ENCODE results near the gene CDYL2.
"Not testable (repeated sequence)": the region's sequence is repeated elsewhere in the genome, so short reads cannot be mapped to it uniquely, and the experiment has no call there.

CDYL2 gene

GRCh38 chr16:80836202-80836601 is 31.8 kb upstream of the CDYL2 start:
- no peaks in the 10 kb centered on the region for H3K36me3 ChIP-seq (ENCODE audit: control insufficient read depth, low read depth, low read length)
- H3K27me3 ChIP-seq (ENCODE audit: control insufficient read depth, insufficient read depth, low read length), result no peaks in the 10 kb centered on the region
- H3K4me1 ChIP-seq (ENCODE audit: control insufficient read depth, low read depth, low read length), result no peaks in the 10 kb centered on the region
- H3K9ac ChIP-seq (ENCODE audit: low read length), result no peak overlapping the region
- peaks cover under 1% of the 10 kb centered on the region for H3K9me3 ChIP-seq (ENCODE audit: control insufficient read depth, low read depth, low read length)
- H3K27ac ChIP-seq (ENCODE audit: low read length), result no peak overlapping the region
- no peak overlapping the region for H3K4me3 ChIP-seq (ENCODE audit: low read length)

DNA sequence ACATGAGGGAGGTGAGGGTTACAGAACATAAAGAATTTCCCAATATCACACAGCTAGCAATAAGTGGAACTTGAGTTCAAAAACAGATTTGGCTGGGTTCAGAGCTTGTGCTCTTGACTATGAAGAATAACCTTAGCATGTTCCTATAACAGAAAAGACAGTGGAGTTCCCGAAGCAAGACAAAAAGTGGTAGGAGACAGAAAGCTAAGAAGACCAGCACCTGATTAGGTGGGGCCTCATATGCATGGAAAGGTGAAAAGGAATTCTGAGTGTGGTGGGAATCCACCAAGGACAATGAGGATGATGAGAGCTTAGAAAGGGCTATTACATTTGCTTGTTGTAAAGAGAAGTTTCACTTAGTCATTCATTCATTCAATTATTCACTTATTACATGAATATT is 26.6 kb upstream of the CDYL2 start:
- Histone ChIP-seq H3K27me3 (ENCODE audit: control insufficient read depth, insufficient read depth, low read length) (no peaks in the 10 kb centered on the region), H3K27ac (ENCODE audit: low read length) (no peak overlapping the region), H3K9ac (ENCODE audit: low read length) (no peak overlapping the region), H3K4me3 (ENCODE audit: low read length) (no peak overlapping the region), H3K36me3 (ENCODE audit: control insufficient read depth, low read depth, low read length) (no peaks in the 10 kb centered on the region), H3K4me1 (ENCODE audit: control insufficient read depth, low read depth, low read length) (no peaks in the 10 kb centered on the region), H3K9me3 (ENCODE audit: control insufficient read depth, low read depth, low read length) (no peaks in the 10 kb centered on the region)

DNA sequence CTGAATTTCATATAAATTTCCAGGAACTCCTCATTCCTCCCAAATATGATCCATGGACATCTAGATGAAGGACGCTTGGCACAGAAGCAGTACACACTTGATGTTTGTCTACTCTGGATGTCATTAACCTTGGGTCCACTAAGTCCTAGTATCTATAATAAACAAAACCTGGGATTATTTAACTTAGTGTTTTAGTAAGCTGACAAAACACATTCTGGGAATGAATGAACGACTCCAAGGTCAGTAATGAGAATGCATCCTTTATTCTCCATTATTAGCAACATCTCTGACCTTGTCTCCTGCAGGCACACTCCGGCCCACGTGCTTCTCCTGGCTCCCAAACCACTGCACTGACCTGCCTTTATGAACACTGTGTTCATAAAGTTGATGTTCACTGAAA is 24.1 kb upstream of the CDYL2 start:
- H3K4me1 ChIP-seq (ENCODE audit: control insufficient read depth, low read depth, low read length), result no peaks in the 10 kb centered on the region
- no peak overlapping the region for H3K4me3 ChIP-seq (ENCODE audit: low read length)
- H3K9me3 ChIP-seq (ENCODE audit: control insufficient read depth, low read depth, low read length), result no peaks in the 10 kb centered on the region
- H3K27ac ChIP-seq (ENCODE audit: low read length), result no peak overlapping the region
- no peaks in the 10 kb centered on the region for H3K36me3 ChIP-seq (ENCODE audit: control insufficient read depth, low read depth, low read length)
- H3K27me3 ChIP-seq (ENCODE audit: control insufficient read depth, insufficient read depth, low read length), result no peaks in the 10 kb centered on the region
- no peak overlapping the region for H3K9ac ChIP-seq (ENCODE audit: low read length)

DNA sequence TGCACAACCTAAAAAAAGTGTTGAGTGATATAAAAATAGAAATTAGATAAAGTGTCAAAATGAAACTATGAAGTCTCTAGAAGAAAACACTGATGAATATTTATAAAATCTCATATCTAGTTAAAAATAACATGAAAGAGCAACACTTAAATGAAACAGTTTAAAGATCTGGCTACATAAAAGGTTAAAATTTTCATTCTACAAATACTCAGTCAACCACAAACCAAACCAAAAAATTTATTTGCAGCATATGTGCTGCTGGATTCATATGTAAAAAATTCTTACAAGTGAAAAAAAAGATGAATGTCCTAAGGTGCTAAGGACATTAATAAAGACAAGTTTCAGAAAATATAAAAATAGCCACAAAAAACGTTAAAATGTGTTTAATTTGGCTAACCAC is 22.6 kb upstream of the CDYL2 start:
- H3K9me3 ChIP-seq (ENCODE audit: control insufficient read depth, low read depth, low read length), result no peaks in the 10 kb centered on the region
- H3K36me3 ChIP-seq (ENCODE audit: control insufficient read depth, low read depth, low read length), result no peaks in the 10 kb centered on the region
- no peak overlapping the region for H3K4me3 ChIP-seq (ENCODE audit: low read length)
- no peaks in the 10 kb centered on the region for H3K27me3 ChIP-seq (ENCODE audit: control insufficient read depth, insufficient read depth, low read length)
- H3K4me1 ChIP-seq (ENCODE audit: control insufficient read depth, low read depth, low read length), result no peaks in the 10 kb centered on the region
- no peak overlapping the region for H3K27ac ChIP-seq (ENCODE audit: low read length)
- no peak overlapping the region for H3K9ac ChIP-seq (ENCODE audit: low read length)

DNA sequence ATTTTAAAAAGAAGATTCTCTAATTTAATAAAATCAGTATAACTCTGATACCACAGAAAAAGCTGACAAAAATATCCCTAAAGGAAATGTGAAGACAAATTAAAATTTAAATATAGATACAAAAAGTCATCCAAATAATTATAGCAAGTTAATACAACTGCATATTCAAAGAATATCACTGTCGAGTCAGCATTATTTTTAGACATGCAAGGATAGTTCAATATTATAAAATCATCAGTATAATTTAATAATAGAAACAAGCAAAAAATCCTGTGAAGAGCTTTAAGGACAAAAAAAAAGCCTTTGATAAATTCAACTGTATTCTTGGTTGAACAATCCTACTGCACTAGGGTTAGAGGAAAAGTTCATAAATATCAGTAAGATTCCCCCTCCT is 21.0 kb upstream of the CDYL2 start:
- H3K9me3 ChIP-seq (ENCODE audit: control insufficient read depth, low read depth, low read length), result no peaks in the 10 kb centered on the region
- H3K4me3 ChIP-seq (ENCODE audit: low read length), result no peak overlapping the region
- no peaks in the 10 kb centered on the region for H3K4me1 ChIP-seq (ENCODE audit: control insufficient read depth, low read depth, low read length)
- H3K9ac ChIP-seq (ENCODE audit: low read length), result no peak overlapping the region
- H3K27ac ChIP-seq (ENCODE audit: low read length), result no peak overlapping the region
- no peaks in the 10 kb centered on the region for H3K27me3 ChIP-seq (ENCODE audit: control insufficient read depth, insufficient read depth, low read length)
- H3K36me3 ChIP-seq (ENCODE audit: control insufficient read depth, low read depth, low read length), result no peaks in the 10 kb centered on the region

GRCh38 chr16:80824623-80825364 is 20.4 kb upstream of the CDYL2 start:
- no peaks in the 10 kb centered on the region for H3K9me3 ChIP-seq (ENCODE audit: control insufficient read depth, low read depth, low read length)
- H3K36me3 ChIP-seq (ENCODE audit: control insufficient read depth, low read depth, low read length), result no peaks in the 10 kb centered on the region
- H3K4me3 ChIP-seq (ENCODE audit: low read length), result no peak overlapping the region
- no peak overlapping the region for H3K9ac ChIP-seq (ENCODE audit: low read length)
- no peak overlapping the region for H3K27ac ChIP-seq (ENCODE audit: low read length)
- no peaks in the 10 kb centered on the region for H3K4me1 ChIP-seq (ENCODE audit: control insufficient read depth, low read depth, low read length)
- H3K27me3 ChIP-seq (ENCODE audit: control insufficient read depth, insufficient read depth, low read length), result no peaks in the 10 kb centered on the region

GRCh38 chr16:80819988-80820387 is 15.6 kb upstream of the CDYL2 start:
- H3K27me3 ChIP-seq (ENCODE audit: control insufficient read depth, insufficient read depth, low read length), result no peaks in the 10 kb centered on the region
- H3K36me3 ChIP-seq (ENCODE audit: control insufficient read depth, low read depth, low read length), result no peaks in the 10 kb centered on the region
- H3K9me3 ChIP-seq (ENCODE audit: control insufficient read depth, low read depth, low read length), result no peaks in the 10 kb centered on the region
- H3K4me1 ChIP-seq (ENCODE audit: control insufficient read depth, low read depth, low read length), result no peaks in the 10 kb centered on the region
- H3K9ac ChIP-seq (ENCODE audit: low read length), result no peak overlapping the region
- H3K27ac ChIP-seq (ENCODE audit: low read length), result no peak overlapping the region
- H3K4me3 ChIP-seq (ENCODE audit: low read length), result no peak overlapping the region

- H3K4me3 ChIP-seq (ENCODE audit: low read length), result no peak overlapping the region
- no peaks in the 10 kb centered on the region for H3K36me3 ChIP-seq (ENCODE audit: control insufficient read depth, low read depth, low read length)
- H3K9me3 ChIP-seq (ENCODE audit: control insufficient read depth, low read depth, low read length), result no peaks in the 10 kb centered on the region
- H3K27me3 ChIP-seq (ENCODE audit: control insufficient read depth, insufficient read depth, low read length), result no peaks in the 10 kb centered on the region
- no peaks in the 10 kb centered on the region for H3K4me1 ChIP-seq (ENCODE audit: control insufficient read depth, low read depth, low read length)
- no peak overlapping the region for H3K27ac ChIP-seq (ENCODE audit: low read length)
- H3K9ac ChIP-seq (ENCODE audit: low read length), result no peak overlapping the region
These were observed 12.0 kb upstream of the CDYL2 start for GRCh38 chr16:80816356-80816755.

DNA sequence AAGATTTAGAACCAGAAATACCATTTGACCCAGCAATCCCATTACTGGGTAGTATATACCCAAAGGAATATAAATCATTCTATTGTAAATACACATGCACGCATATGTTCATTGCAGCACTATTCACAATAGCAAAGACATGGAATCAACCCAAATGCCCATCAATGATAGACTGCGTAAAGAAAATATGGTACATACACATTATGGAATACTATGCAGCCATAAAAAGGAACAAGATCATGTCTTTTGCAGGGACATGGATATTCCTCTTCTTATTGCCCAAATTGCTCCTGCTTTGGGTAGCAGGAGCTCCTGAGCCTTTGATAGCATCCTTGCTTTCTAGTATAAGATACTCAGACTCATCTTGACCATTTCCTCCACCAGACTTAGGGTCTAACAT is 10.9 kb upstream of the CDYL2 start:
- H3K9ac ChIP-seq (ENCODE audit: low read length); H3K27ac ChIP-seq (ENCODE audit: low read length); H3K4me1 ChIP-seq (ENCODE audit: control insufficient read depth, low read depth, low read length); H3K27me3 ChIP-seq (ENCODE audit: control insufficient read depth, insufficient read depth, low read length); H3K36me3 ChIP-seq (ENCODE audit: control insufficient read depth, low read depth, low read length); H3K4me3 ChIP-seq (ENCODE audit: low read length); H3K9me3 ChIP-seq (ENCODE audit: control insufficient read depth, low read depth, low read length): not testable (repeated sequence)

DNA sequence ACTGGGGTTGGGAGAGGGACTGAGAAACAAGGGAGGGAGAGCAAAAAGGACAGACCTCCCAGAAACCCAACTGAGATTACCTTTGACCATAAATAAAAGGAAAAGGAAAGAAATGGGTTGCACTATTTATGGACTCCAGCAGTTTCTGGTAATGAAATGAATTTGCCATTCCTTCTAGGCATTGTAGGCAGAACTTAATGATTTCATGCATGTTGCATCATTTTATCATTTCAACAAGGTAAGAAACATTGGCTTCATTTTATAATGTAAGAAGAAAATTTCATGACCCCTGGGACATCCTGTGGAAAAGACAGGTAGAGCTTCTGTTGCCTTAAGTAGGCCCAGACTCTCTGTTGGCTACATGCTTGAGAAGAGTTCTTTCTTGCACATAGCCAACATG is 8.2 kb upstream of the CDYL2 start:
- Histone ChIP-seq H3K4me1 (ENCODE audit: control insufficient read depth, low read depth, low read length) (no peaks in the 10 kb centered on the region), H3K27me3 (ENCODE audit: control insufficient read depth, insufficient read depth, low read length) (no peaks in the 10 kb centered on the region), H3K9me3 (ENCODE audit: control insufficient read depth, low read depth, low read length) (no peaks in the 10 kb centered on the region), H3K9ac (ENCODE audit: low read length) (no peak overlapping the region), H3K36me3 (ENCODE audit: control insufficient read depth, low read depth, low read length) (no peaks in the 10 kb centered on the region), H3K27ac (ENCODE audit: low read length) (no peak overlapping the region), H3K4me3 (ENCODE audit: low read length) (no peak overlapping the region)

DNA sequence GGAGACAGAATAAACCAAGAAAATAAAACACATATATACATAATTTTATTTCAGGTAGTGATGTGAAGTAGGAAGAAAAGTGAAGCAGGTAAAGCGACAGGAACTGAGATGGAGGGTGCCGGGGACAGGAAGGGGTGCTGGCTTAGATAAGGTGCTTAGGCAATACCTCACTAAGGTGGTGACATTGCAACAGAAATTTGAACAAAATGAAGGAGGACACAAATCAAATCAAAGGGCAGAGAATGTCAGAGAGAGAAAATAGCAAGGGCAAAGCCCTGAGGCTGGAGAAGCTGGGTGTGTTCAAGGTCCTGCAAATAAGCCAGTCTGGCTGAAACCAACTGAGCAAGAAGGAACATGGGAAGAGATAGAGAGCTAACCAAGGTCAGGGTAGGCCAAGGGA is 5.0 kb upstream of the CDYL2 start:
- no peaks in the 10 kb centered on the region for H3K36me3 ChIP-seq (ENCODE audit: control insufficient read depth, low read depth, low read length)
- H3K4me1 ChIP-seq (ENCODE audit: control insufficient read depth, low read depth, low read length), result no peaks in the 10 kb centered on the region
- H3K27me3 ChIP-seq (ENCODE audit: control insufficient read depth, insufficient read depth, low read length), result peaks cover 22% of the 10 kb centered on the region
- no peak overlapping the region for H3K27ac ChIP-seq (ENCODE audit: low read length)
- no peaks in the 10 kb centered on the region for H3K9me3 ChIP-seq (ENCODE audit: control insufficient read depth, low read depth, low read length)
- H3K4me3 ChIP-seq (ENCODE audit: low read length), result no peak overlapping the region
- H3K9ac ChIP-seq (ENCODE audit: low read length), result no peak overlapping the region

DNA sequence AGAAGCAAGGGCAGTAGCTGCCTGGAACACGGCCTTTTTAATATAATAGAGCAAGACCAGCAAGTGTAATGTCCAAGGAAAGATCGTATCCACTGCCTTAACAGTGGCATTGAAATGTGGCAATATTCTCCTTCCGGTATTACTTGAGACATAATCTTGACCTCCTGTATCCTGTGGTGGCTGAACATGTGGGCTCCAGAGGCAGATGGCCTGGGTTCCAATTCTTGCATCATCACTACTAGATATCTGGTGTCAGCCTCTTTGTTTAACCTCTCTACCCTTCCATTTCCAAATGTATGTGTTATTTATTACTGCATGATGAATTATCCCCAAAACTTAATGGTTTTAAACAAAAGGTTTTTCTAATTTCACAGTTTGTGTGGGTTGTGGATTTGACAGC is 3.5 kb upstream of the CDYL2 start:
- H3K27ac ChIP-seq (ENCODE audit: low read length), result no peak overlapping the region
- no peaks in the 10 kb centered on the region for H3K4me1 ChIP-seq (ENCODE audit: control insufficient read depth, low read depth, low read length)
- no peak overlapping the region for H3K4me3 ChIP-seq (ENCODE audit: low read length)
- H3K9ac ChIP-seq (ENCODE audit: low read length), result no peak overlapping the region
- H3K36me3 ChIP-seq (ENCODE audit: control insufficient read depth, low read depth, low read length), result no peaks in the 10 kb centered on the region
- H3K9me3 ChIP-seq (ENCODE audit: control insufficient read depth, low read depth, low read length), result no peaks in the 10 kb centered on the region
- peaks cover 22% of the 10 kb centered on the region for H3K27me3 ChIP-seq (ENCODE audit: control insufficient read depth, insufficient read depth, low read length)
